Measurements from ENCODE around the gene PRKG1. TPM values are rescaled to one million over a fixed set of nuclear protein-coding genes. Genes with fewer than 3 reads are reported as not detected.
A peak's percentile ranks its signal among the peaks of the same experiment; 100 is the strongest.

PRKG1 gene
- total RNA-seq, 1 donor from 2014 or later: 26.4 TPM

GRCh38 chr10:51675088-51675487 is 600.8 kb downstream of the PRKG1 start:
- Histone ChIP-seq H3K4me3 (no peak overlapping the region), H3K9ac (no peak overlapping the region), H3K27me3 (no peaks in the 10 kb centered on the region), H3K79me2 (ENCODE audit: low read depth) (no peaks in the 10 kb centered on the region), H3K27ac (no peak overlapping the region), H3K36me3 (no peaks in the 10 kb centered on the region), H3F3A (ENCODE audit: low read depth) (no peaks in the 10 kb centered on the region), H3K4me2 (no peak overlapping the region), H3K9me3 (ENCODE audit: low read depth) (peaks cover 6% of the 10 kb centered on the region), H4K20me1 (ENCODE audit: low read depth) (no peaks in the 10 kb centered on the region), H3K4me1 (peaks cover 3% of the 10 kb centered on the region), H2AFZ (replicated peaks) (no peak overlapping the region)
- peaks cover 6% of the 10 kb centered on the region for H3K9me3 Mint-ChIP-seq
- no peaks in the 10 kb centered on the region for H3K36me3 Mint-ChIP-seq
- H3K4me1 Mint-ChIP-seq: no peaks in the 10 kb centered on the region
- H3K4me3 Mint-ChIP-seq: no peak overlapping the region
- no peaks in the 10 kb centered on the region for H3K27me3 Mint-ChIP-seq (ENCODE audit: insufficient read depth, low read depth)
- no peak overlapping the region for H3K27ac Mint-ChIP-seq
- TF ChIP-seq, protein P1, sequence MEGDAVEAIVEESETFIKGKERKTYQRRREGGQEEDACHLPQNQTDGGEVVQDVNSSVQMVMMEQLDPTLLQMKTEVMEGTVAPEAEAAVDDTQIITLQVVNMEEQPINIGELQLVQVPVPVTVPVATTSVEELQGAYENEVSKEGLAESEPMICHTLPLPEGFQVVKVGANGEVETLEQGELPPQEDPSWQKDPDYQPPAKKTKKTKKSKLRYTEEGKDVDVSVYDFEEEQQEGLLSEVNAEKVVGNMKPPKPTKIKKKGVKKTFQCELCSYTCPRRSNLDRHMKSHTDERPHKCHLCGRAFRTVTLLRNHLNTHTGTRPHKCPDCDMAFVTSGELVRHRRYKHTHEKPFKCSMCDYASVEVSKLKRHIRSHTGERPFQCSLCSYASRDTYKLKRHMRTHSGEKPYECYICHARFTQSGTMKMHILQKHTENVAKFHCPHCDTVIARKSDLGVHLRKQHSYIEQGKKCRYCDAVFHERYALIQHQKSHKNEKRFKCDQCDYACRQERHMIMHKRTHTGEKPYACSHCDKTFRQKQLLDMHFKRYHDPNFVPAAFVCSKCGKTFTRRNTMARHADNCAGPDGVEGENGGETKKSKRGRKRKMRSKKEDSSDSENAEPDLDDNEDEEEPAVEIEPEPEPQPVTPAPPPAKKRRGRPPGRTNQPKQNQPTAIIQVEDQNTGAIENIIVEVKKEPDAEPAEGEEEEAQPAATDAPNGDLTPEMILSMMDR (IDR thresholded peaks at IDR 0.05): no peak
- TF ChIP-seq EZH2phosphoT487 (IDR thresholded peaks at IDR 0.05): no peak
- no peak for TF ChIP-seq EZH2 (IDR thresholded peaks at IDR 0.05)
- no peak for DNase-seq (ENCODE audit: low spot score)

DNA sequence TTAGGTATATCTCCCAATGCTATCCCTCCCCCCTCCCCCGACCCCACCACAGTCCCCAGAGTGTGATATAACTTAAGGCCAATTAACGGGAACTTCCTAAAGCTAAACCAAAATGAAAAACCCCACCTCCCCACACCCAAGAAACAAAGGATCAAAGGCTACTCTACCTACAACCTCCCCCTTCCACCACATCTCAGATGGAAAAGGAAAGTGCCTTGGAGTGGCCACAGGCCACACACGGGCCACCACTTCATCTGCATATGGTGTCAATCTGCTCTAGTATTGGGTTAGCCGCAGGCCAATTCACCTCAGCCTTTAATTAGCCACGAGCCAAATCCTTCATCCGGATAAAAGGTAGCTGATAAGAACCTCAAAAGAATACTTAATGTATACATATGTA is 605.6 kb downstream of the PRKG1 start:
- Histone ChIP-seq H3K79me2 (ENCODE audit: low read depth) (no peaks in the 10 kb centered on the region), H3K4me2 (peak overlapping the region; percentile 19)
- no peaks in the 10 kb centered on the region for H3K9me3 Mint-ChIP-seq

GRCh38 chr10:51683031-51683691 is 608.9 kb downstream of the PRKG1 start:
- no peak overlapping the region for H3K9ac ChIP-seq
- H2AFZ ChIP-seq (replicated peaks): no peak overlapping the region
- no peaks in the 10 kb centered on the region for H4K20me1 ChIP-seq (ENCODE audit: low read depth)
- H3K4me3 ChIP-seq: no peak overlapping the region
- no peaks in the 10 kb centered on the region for H3K27me3 ChIP-seq
- peaks cover 15% of the 10 kb centered on the region for H3F3A ChIP-seq (ENCODE audit: low read depth)
- Mint-ChIP-seq H3K27ac (no peak overlapping the region), H3K27me3 (ENCODE audit: insufficient read depth, low read depth) (no peaks in the 10 kb centered on the region), H3K4me3 (no peak overlapping the region), H3K9me3 (no peaks in the 10 kb centered on the region), H3K36me3 (no peaks in the 10 kb centered on the region), H3K4me1 (peaks cover 4% of the 10 kb centered on the region)
- H3K79me2 ChIP-seq (ENCODE audit: low read depth): no peaks in the 10 kb centered on the region
- TF ChIP-seq, protein P1 (IDR thresholded peaks at IDR 0.05): no peak
- TF ChIP-seq EZH2 (IDR thresholded peaks at IDR 0.05) (no peak), EZH2phosphoT487 (IDR thresholded peaks at IDR 0.05) (no peak)
- no peak overlapping the region for H3K27ac ChIP-seq
- no peak for DNase-seq (ENCODE audit: low spot score)
- H3K9me3 ChIP-seq (ENCODE audit: low read depth): no peaks in the 10 kb centered on the region
- no peak overlapping the region for H3K4me2 ChIP-seq
- H3K4me1 ChIP-seq: peaks cover 33% of the 10 kb centered on the region
- H3K36me3 ChIP-seq: no peaks in the 10 kb centered on the region

More for the DNA sequence above, 605.6 kb downstream of the PRKG1 start:
- peaks cover 4% of the 10 kb centered on the region for H3K4me1 Mint-ChIP-seq
- H3F3A ChIP-seq (ENCODE audit: low read depth): no peaks in the 10 kb centered on the region
- no peak overlapping the region for H3K4me3 Mint-ChIP-seq
- no peaks in the 10 kb centered on the region for H3K36me3 ChIP-seq
- no peak overlapping the region for H3K9ac ChIP-seq
- no peaks in the 10 kb centered on the region for H3K36me3 Mint-ChIP-seq
- H3K4me3 ChIP-seq: no peak overlapping the region
- H3K27me3 Mint-ChIP-seq (ENCODE audit: insufficient read depth, low read depth): no peaks in the 10 kb centered on the region
- no peaks in the 10 kb centered on the region for H3K27me3 ChIP-seq
- H4K20me1 ChIP-seq (ENCODE audit: low read depth): no peaks in the 10 kb centered on the region
- no peak overlapping the region for H3K27ac Mint-ChIP-seq
- H3K27ac ChIP-seq: no peak overlapping the region
- TF ChIP-seq EZH2 (IDR thresholded peaks at IDR 0.05) (no peak), EZH2phosphoT487 (IDR thresholded peaks at IDR 0.05) (no peak)
- TF ChIP-seq, protein P1 (IDR thresholded peaks at IDR 0.05): no peak
- no peaks in the 10 kb centered on the region for H3K9me3 ChIP-seq (ENCODE audit: low read depth)
- DNase-seq (ENCODE audit: low spot score): no peak
- H2AFZ ChIP-seq (replicated peaks): no peak overlapping the region
- H3K4me1 ChIP-seq: peaks cover 11% of the 10 kb centered on the region
